GM06990 (cell line): ENCODE data around the gene FKRP.

ENCODE experiments used
- DNase-seq: peaks from one replicate; pipeline ENCODE4 v3.0.0-alpha.2; 2011; ENCODE audit not compliant: insufficient read length; ENCODE audit errors: extremely low read depth
- H3K27me3 ChIP-seq: replicated peaks from 2 replicates; pipeline ENCODE4 v1.6.0; 2011; ENCODE audit warnings: low read length; ENCODE audit not compliant: control insufficient read depth, insufficient read depth
- H3K36me3 ChIP-seq: 2 replicates; pipeline ENCODE4 v1.5.1; 2011; ENCODE audit warnings: low read length; ENCODE audit not compliant: control insufficient read depth, insufficient read depth
- H3K4me3 ChIP-seq: replicated peaks from 2 replicates; pipeline ENCODE4 v1.5.1; 2011; ENCODE audit warnings: low read depth, mild to moderate bottlenecking, control low read depth, low read length
- CTCF ChIP-seq: IDR thresholded peaks from 2 replicates; pipeline ENCODE4 v1.5.1; 2011; ENCODE audit warnings: low read length, control low read depth, mild to moderate bottlenecking, inconsistent platforms; ENCODE audit not compliant: insufficient read depth, poor library complexity, severe bottlenecking

Gene FKRP

GRCh38 chr19:46718157-46718933 is 27.5 kb upstream of the FKRP start:
- H3K4me3 ChIP-seq = peak overlapping the region; percentile 96
- H3K36me3 ChIP-seq = peaks cover 21% of the 10 kb centered on the region
- no peak for TF ChIP-seq CTCF
- peak; percentile 81 for DNase-seq
- no peaks in the 10 kb centered on the region for H3K27me3 ChIP-seq

- H3K4me3 ChIP-seq = 0 out of 2 replicates have a peak overlapping the region, but pooled peaks have one; percentile 9
- peak; percentile 83 for DNase-seq
- no peak for TF ChIP-seq CTCF
- no peaks in the 10 kb centered on the region for H3K27me3 ChIP-seq
- peaks cover 23% of the 10 kb centered on the region for H3K36me3 ChIP-seq
These were observed 26.8 kb upstream of the FKRP start for GRCh38 chr19:46718934-46719622.

GRCh38 chr19:46719629-46720502 is 26.0 kb upstream of the FKRP start:
- no peak for DNase-seq
- Histone ChIP-seq H3K27me3 (no peaks in the 10 kb centered on the region), H3K36me3 (peaks cover 29% of the 10 kb centered on the region), H3K4me3 (no peak overlapping the region)
- no peak for TF ChIP-seq CTCF

- Histone ChIP-seq H3K4me3 (no peak overlapping the region), H3K36me3 (peaks cover 33% of the 10 kb centered on the region), H3K27me3 (no peaks in the 10 kb centered on the region)
- DNase-seq = no peak
- TF ChIP-seq CTCF = no peak
These were observed 25.2 kb upstream of the FKRP start for GRCh38 chr19:46720503-46721239.

- Histone ChIP-seq H3K36me3 (peaks cover 38% of the 10 kb centered on the region), H3K27me3 (no peaks in the 10 kb centered on the region), H3K4me3 (no peak overlapping the region)
- TF ChIP-seq CTCF = no peak
- DNase-seq = no peak
These were observed 24.4 kb upstream of the FKRP start for GRCh38 chr19:46721269-46722003.
